Esophagus muscularis mucosa (tissue), 4 donors: ENCODE data around the gene STK33. TPM values are rescaled to one million over a fixed set of nuclear protein-coding genes. Genes with fewer than 3 reads are reported as not detected.

Experiments used
- DNase-seq: peaks from one replicate; pipeline ENCODE4 v3.0.0-alpha.2; 2017; ENCODE audit errors: extremely low spot score
- H3K27ac ChIP-seq, 4 donors: fragments of 200-600 bp; sonication (generic); replicated peaks in 1 of 4; 1 replicate in 3 of 4; 2 replicates in 1 of 4; pipeline ENCODE4 v1.5.1; 2016 to 2019; ENCODE audit warnings: mild to moderate bottlenecking in 1 of 4
- H3K27me3 ChIP-seq, 4 donors: fragments of 200-600 bp; sonication (generic); one replicate each; pipeline versions ENCODE4 v1.5.1 to v1.6.0; 2016 to 2019
- H3K36me3 ChIP-seq, 4 donors: fragments of 200-600 bp; sonication (generic); one replicate each; pipeline ENCODE4 v1.5.1; 2016 to 2019
- H3K4me1 ChIP-seq, 4 donors: fragments of 200-600 bp; sonication (generic); one replicate each; pipeline ENCODE4 v1.5.1; 2016 to 2019
- H3K4me3 ChIP-seq, 4 donors: fragments of 200-600 bp; sonication (generic); 1 replicate in 2 of 4; 2 replicates in 2 of 4; pipeline ENCODE4 v1.5.1; 2016 to 2019; ENCODE audit warnings: mild to moderate bottlenecking in 4 of 4, moderate library complexity in 1 of 4
- H3K9me3 ChIP-seq, 4 donors: fragments of 200-600 bp; sonication (generic); 1 replicate in 3 of 4; 2 replicates in 1 of 4; pipeline ENCODE4 v1.5.1; 2016 to 2019
- CTCF ChIP-seq, 3 experiments: fragments of 200-600 bp in 2 of 3; fragments of 450-650 bp in 1 of 3; sonication (generic) in 2 of 3; IDR thresholded peaks; one replicate each; pipeline ENCODE4 v1.5.1; 2017 to 2019; ENCODE audit warnings: antibody characterized with exemption in 3 of 3, mild to moderate bottlenecking in 2 of 3, moderate library complexity in 1 of 3
- EP300 ChIP-seq: sonication (generic); formaldehyde crosslinking; IDR thresholded peaks from one replicate; pipeline ENCODE4 v1.6.1; 2017; ENCODE audit warnings: antibody characterized with exemption
- POLR2A ChIP-seq: fragments of 450-650 bp; IDR thresholded peaks from one replicate; pipeline ENCODE4 v1.6.1; 2017; ENCODE audit warnings: antibody characterized with exemption, moderate library complexity, mild to moderate bottlenecking, low read depth
- POLR2AphosphoS5 ChIP-seq, 2 donors: sonication (generic); formaldehyde crosslinking; IDR thresholded peaks; one replicate each; pipeline ENCODE4 v1.6.1; 2017; ENCODE audit warnings: antibody characterized with exemption in 2 of 2
- WGBS: methylation state at CpG from one replicate; pipeline ENCODE4 v1.1.5; 2018; 5-methylcytosine and 5-hydroxymethylcytosine counted together
- intact Hi-C: fragments of 100-400 bp; cut with DNase I; formaldehyde crosslinking; loops from one replicate; pipeline ENCODE4 v1.15.1; 2023
- total RNA-seq, 4 donors: library from RNA; depleted of rRNA; stranded (reverse); fragments of >200 nt; gene quantifications; one replicate each; pipeline versions ENCODE4 v1.1.0 to v1.2.1, GENCODE V29; 2016

Gene STK33
- 10 to 100 TPM; 12.7 to 29.1 (median 19.8) TPM for total RNA-seq

DNA sequence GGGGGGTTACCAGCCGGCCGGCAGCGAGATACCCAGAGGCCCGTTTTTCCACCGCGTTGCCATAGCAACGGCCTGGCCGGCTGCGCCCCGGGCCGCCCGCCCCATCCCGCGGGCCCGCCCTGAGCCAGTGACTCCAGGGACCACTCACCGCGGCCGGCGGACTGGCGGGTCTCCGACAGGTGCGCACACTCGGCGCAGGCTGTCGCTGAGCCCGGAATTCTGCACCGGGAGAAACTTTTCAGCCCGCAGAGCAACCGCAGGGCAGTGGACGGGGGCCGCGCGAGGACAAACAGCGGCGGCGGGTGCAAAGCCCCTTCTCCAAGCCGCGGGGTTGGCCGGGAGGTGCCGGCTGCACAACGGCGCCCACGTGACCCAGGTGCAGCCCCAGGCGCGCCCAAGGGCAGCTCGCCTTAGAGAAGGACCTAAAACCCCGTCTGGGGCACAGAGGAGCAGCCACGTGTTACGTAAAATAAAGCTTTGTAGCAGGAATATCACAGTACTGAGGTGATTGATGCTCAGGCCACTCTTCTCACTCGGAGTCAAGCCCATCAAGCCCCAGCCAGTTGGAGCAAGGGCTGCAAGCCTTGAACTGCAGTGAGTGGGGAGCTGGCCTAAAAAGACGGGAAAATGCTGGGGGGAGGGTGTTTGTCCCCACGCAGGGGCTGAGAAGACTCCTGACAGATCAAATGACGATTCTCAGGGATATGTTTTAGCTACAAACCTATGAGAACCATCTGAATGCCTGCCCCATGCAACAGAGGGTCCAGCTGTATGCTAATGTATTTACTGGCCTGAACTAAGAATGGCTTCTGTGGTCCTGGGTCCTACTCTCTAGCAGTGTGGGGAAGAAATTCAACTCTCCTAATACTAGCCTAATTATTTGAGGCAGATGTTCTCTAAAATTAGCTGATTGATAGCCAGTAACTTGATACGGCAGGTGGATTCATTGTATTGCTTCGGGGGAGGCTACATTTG lies at the start of gene STK33:
STK33 (minus strand) TSS at position 294 of the 975 bp plus-strand sequence. CDS start 119,323 bp downstream, outside the sequence.
- H3K4me1 ChIP-seq = peaks cover 7 to 36% (median 17%) of the 10 kb centered on the region in 4 donors
- TF ChIP-seq POLR2A (no peak), POLR2AphosphoS5 (IDR thresholded peaks at IDR 0.05) (peak; percentile 26 to 62), CTCF (IDR thresholded peaks at IDR 0.05) (no peak), EP300 (no peak)
- H3K9me3 ChIP-seq = no peaks in the 10 kb centered on the region
- H3K36me3 ChIP-seq = no peaks in the 10 kb centered on the region
- peak within 1 kb of the TSS; percentile 56 to 84 (median 72) for H3K27ac ChIP-seq
- 31% methylated on average over 7 of the region's 55 CpGs for WGBS
- DNase-seq = no peak
- intact Hi-C loops = loop anchor here (10.0 kb wide), 1 partner anchor 221 kb away; a partner anchor contains a TSS
- peaks cover 0 to 10% (median 3%) of the 10 kb centered on the region in 4 donors for H3K27me3 ChIP-seq
- H3K4me3 ChIP-seq = peak within 1 kb of the TSS; percentile 72 to 76 (median 74)

- Histone ChIP-seq H3K27ac (no peak overlapping the region), H3K4me3 (no peak overlapping the region), H3K36me3 (peaks cover 23 to 96% (median 57%) of the 10 kb centered on the region in 4 donors), H3K4me1 (no peaks in the 10 kb centered on the region), H3K27me3 (no peaks in the 10 kb centered on the region), H3K9me3 (no peaks in the 10 kb centered on the region)
- no peak for DNase-seq
- no peak for TF ChIP-seq POLR2A
- TF ChIP-seq EP300 = no peak
- TF ChIP-seq CTCF (IDR thresholded peaks at IDR 0.05) = no peak
- TF ChIP-seq POLR2AphosphoS5 (IDR thresholded peaks at IDR 0.05) = no peak
- intact Hi-C loops = no loop called here
- 69% methylated on average over 5 of the region's 5 CpGs for WGBS
Observed at GRCh38 chr11:8642196-8642841, 48.3 kb upstream of the STK33 start.

GRCh38 chr11:8641332-8641731 lies 47.3 kb upstream of the STK33 start:
- Histone ChIP-seq H3K4me1 (no peaks in the 10 kb centered on the region), H3K27ac (no peak overlapping the region), H3K36me3 (peaks cover 23 to 99% (median 56%) of the 10 kb centered on the region in 4 donors), H3K9me3 (no peaks in the 10 kb centered on the region), H3K4me3 (no peak overlapping the region), H3K27me3 (no peaks in the 10 kb centered on the region)
- TF ChIP-seq POLR2AphosphoS5 (IDR thresholded peaks at IDR 0.05) (no peak), POLR2A (no peak), EP300 (no peak), CTCF (IDR thresholded peaks at IDR 0.05) (no peak)
- DNase-seq = no peak
- intact Hi-C loops = no loop called here
- WGBS = 93% methylated on average over 2 of the region's 2 CpGs

GRCh38 chr11:8640267-8640906 lies 46.4 kb upstream of the STK33 start:
- intact Hi-C loops = no loop called here
- H3K4me1 ChIP-seq = no peaks in the 10 kb centered on the region
- H3K27ac ChIP-seq = no peak overlapping the region
- no peaks in the 10 kb centered on the region for H3K9me3 ChIP-seq
- peaks cover 21 to 99% (median 52%) of the 10 kb centered on the region in 4 donors for H3K36me3 ChIP-seq
- no peaks in the 10 kb centered on the region for H3K27me3 ChIP-seq
- no peak for TF ChIP-seq CTCF (IDR thresholded peaks at IDR 0.05)
- TF ChIP-seq POLR2AphosphoS5 (IDR thresholded peaks at IDR 0.05) = no peak
- no peak for TF ChIP-seq EP300
- no peak for TF ChIP-seq POLR2A
- 61% methylated on average over 4 of the region's 5 CpGs for WGBS
- no peak overlapping the region for H3K4me3 ChIP-seq
- DNase-seq = no peak
